Spleen (tissue), 7 donors: ENCODE results near the gene HNRNPL.

Source experiments
- POLR2AphosphoS5 ChIP-seq, 3 donors: sonication (generic); formaldehyde crosslinking; IDR thresholded peaks; one replicate each; pipeline ENCODE4 v1.5.1; 2017; ENCODE audit warnings: antibody characterized with exemption in 3 of 3
- TF ChIP-seq, protein P1 (sequence below), 11 experiments: fragments of 200-600 bp in 7 of 11; fragments of 450-650 bp in 4 of 11; sonication (generic) in 4 of 11; IDR thresholded peaks in 8 of 11; conservative IDR thresholded peaks in 3 of 11; 1 replicate in 7 of 11; 2 replicates in 4 of 11; pipeline versions ENCODE4 v1.4.0 to v1.8.0; 2016 to 2021; ENCODE audit warnings: antibody characterized with exemption in 11 of 11, inconsistent platforms in 4 of 11, mild to moderate bottlenecking in 1 of 11
- donor health status: DM: no; HTN: no; CAD: no; lungs with moderate emphysema.
- donor health status: DM: no; HTN: no; CAD: no.
- donor health status: DM: no; HTN: no; CAD: no.

GRCh38 chr19:38838208-38838985 lies 11.4 kb downstream of the HNRNPL start:
- TF ChIP-seq, protein P1, sequence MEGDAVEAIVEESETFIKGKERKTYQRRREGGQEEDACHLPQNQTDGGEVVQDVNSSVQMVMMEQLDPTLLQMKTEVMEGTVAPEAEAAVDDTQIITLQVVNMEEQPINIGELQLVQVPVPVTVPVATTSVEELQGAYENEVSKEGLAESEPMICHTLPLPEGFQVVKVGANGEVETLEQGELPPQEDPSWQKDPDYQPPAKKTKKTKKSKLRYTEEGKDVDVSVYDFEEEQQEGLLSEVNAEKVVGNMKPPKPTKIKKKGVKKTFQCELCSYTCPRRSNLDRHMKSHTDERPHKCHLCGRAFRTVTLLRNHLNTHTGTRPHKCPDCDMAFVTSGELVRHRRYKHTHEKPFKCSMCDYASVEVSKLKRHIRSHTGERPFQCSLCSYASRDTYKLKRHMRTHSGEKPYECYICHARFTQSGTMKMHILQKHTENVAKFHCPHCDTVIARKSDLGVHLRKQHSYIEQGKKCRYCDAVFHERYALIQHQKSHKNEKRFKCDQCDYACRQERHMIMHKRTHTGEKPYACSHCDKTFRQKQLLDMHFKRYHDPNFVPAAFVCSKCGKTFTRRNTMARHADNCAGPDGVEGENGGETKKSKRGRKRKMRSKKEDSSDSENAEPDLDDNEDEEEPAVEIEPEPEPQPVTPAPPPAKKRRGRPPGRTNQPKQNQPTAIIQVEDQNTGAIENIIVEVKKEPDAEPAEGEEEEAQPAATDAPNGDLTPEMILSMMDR (IDR thresholded peaks at IDR 0.05 in 8 of 11, conservative IDR thresholded peaks at IDR 0.05 in 3 of 11): no peak
- TF ChIP-seq POLR2AphosphoS5 (IDR thresholded peaks at IDR 0.05): peak; percentile 44 to 73 (median 48)
